Esophagus mucosa (tissue), 1 donor: Measurements from ENCODE around the gene SYDE2. TPM values are rescaled to one million over a fixed set of nuclear protein-coding genes. Genes with fewer than 3 reads are reported as not detected.
A peak's percentile ranks its signal among the peaks of the same experiment; 100 is the strongest.

Experiments
- ATAC-seq: fragments of 200-7000 bp; cut with Tn5 transposase; one replicate; pipeline ENCODE4 v1.9.1; 2020
- total RNA-seq: library from RNA; stranded (reverse); gene quantifications from one replicate; pipeline ENCODE4 v1.2.4, GENCODE V29; 2023
- donor health status: DM: yes; HTN: yes; CAD: no.

Gene SYDE2
- total RNA-seq, 1 donor from 2014 or later = 0.84 TPM

GRCh38 chr1:85118751-85119150, 82.1 kb downstream of the SYDE2 start:
- no peak for ATAC-seq

DNA sequence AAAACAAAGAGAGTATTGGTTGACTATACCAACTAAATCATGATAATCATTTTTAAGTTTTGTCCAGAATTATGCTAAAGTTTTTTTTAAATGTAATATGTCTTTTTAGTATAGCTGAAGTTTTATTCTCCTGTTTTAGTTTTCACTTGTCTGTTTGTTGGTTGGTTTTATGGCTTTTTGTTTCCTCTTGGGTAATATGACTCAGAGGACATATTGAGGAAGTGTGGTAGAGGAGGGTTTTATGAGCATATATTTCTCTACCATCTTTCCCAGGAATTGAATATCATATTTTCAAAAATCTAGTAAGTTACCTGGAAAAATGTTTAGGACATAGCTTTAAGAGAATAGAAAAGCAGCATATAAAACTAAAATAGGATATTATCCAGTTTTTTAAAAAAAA, 84.0 kb downstream of the SYDE2 start:
- no peak for ATAC-seq

DNA sequence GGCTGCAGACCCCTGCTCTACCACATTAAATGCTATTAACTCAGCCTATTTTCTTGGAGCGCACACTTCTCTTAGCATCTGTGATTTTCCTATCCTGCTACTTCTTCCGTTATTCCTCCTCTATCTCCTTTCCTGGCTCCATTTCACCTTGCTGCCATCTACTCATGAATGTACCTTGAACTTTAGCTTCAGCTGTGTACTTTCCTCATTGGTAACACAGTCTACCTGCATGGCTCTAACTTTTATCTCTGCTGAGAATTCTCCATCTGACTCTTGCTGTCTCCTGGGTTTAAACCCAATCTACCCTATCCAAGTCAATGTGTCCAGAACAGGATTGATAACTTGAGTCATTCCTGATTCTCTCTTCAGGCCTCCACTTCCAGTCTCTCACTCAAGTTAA, 84.9 kb downstream of the SYDE2 start:
- no peak for ATAC-seq

DNA sequence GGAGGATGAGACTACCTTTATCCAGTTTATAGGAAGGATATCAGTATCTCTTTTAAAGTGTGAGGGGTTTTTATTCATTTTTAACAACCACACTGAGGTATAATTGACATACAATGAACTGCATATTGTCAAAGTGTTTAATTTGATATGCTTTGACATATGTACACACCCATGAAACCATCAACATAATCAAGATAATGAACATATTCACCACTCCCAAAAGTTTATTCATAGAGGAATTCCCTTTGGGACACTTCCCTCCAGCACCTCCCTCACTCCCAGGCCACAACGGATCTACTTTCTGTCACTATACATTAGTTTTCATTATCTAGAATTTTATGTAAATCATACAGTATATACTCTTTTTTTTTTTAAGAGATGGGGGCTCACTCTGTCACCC, 89.1 kb downstream of the SYDE2 start:
- no peak for ATAC-seq

DNA sequence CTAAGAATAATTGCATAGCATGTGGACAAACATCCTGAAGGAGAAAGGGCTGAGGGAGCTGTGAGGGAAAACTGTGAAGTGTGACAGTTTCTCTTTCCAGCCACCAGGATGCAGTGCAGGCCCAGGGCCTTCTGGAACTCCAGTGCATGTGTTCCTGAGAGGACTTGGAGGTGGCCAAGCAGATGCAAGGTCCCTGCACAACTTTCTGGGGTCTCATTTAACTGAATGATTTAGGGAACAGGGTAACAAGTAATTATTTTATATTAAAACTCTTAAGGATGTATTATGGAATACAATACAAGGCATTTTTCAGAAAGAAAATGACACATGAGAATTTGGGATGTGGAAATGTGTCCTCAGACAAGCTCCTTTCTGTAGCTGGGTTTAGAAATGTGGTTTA, 91.3 kb downstream of the SYDE2 start:
- peak; percentile 65 for ATAC-seq

Other genes starting within 250 kb of the SYDE2 start
- gene MCOLN2, start 203.9 kb downstream of the SYDE2 start, total RNA-seq = 0.52 TPM
- gene MCOLN3, start 152.5 kb downstream of the SYDE2 start, total RNA-seq = 0.36 TPM
- gene C1orf52, start 58.6 kb upstream of the SYDE2 start, total RNA-seq = 11.7 TPM
- gene BCL10, start 75.6 kb upstream of the SYDE2 start, total RNA-seq = 52.1 TPM